HG02981 (cell line): Measurements from ENCODE around the gene ACTN1.

ENCODE experiments used
- ATAC-seq: cut with Tn5 transposase; IDR thresholded peaks from one replicate; pipeline ENCODE4 v1.9.1; 2021; ENCODE audit warnings: mild to moderate bottlenecking, moderate library complexity; ENCODE audit not compliant: unreplicated experiment

Gene ACTN1

GRCh38 chr14:68951800-68952530, 27.1 kb downstream of the ACTN1 start:
- ATAC-seq = no peak

GRCh38 chr14:68951035-68951797, 27.9 kb downstream of the ACTN1 start:
- ATAC-seq = no peak

GRCh38 chr14:68950111-68950510, 29.0 kb downstream of the ACTN1 start:
- no peak for ATAC-seq

GRCh38 chr14:68949601-68949965, 29.5 kb downstream of the ACTN1 start:
- no peak for ATAC-seq

- ATAC-seq = no peak
Observed at GRCh38 chr14:68948686-68949600, 30.2 kb downstream of the ACTN1 start.

GRCh38 chr14:68947802-68948201, 31.3 kb downstream of the ACTN1 start:
- no peak for ATAC-seq

- no peak for ATAC-seq
Observed at GRCh38 chr14:68946489-68946822, 32.6 kb downstream of the ACTN1 start.

- ATAC-seq = no peak
Observed at GRCh38 chr14:68945585-68946488, 33.3 kb downstream of the ACTN1 start.

GRCh38 chr14:68945190-68945584, 33.9 kb downstream of the ACTN1 start:
- no peak for ATAC-seq

GRCh38 chr14:68944162-68944561, 34.9 kb downstream of the ACTN1 start:
- no peak for ATAC-seq

- no peak for ATAC-seq
Observed at GRCh38 chr14:68943107-68943506, 36.0 kb downstream of the ACTN1 start.

GRCh38 chr14:68942296-68943035, 36.6 kb downstream of the ACTN1 start:
- ATAC-seq = no peak

GRCh38 chr14:68941820-68942219, 37.3 kb downstream of the ACTN1 start:
- no peak for ATAC-seq

GRCh38 chr14:68940614-68941185, 38.4 kb downstream of the ACTN1 start:
- ATAC-seq = no peak

GRCh38 chr14:68939893-68940613, 39.0 kb downstream of the ACTN1 start:
- no peak for ATAC-seq

- ATAC-seq = no peak
Observed at GRCh38 chr14:68939181-68939892, 39.8 kb downstream of the ACTN1 start.

GRCh38 chr14:68938271-68939150, 40.6 kb downstream of the ACTN1 start:
- no peak for ATAC-seq
